GM19023 (cell line): Measurements from ENCODE around the gene ITGA2.

Source experiments
- ATAC-seq: cut with Tn5 transposase; IDR thresholded peaks from one replicate; pipeline ENCODE4 v1.9.1; 2021; ENCODE audit warnings: mild to moderate bottlenecking, moderate library complexity; ENCODE audit not compliant: unreplicated experiment

The ITGA2 gene

GRCh38 chr5:52988335-52989024, 672 bp upstream of the ITGA2 start:
- no peak for ATAC-seq

- ATAC-seq, result peak; percentile 35
Measured at GRCh38 chr5:52989781-52990527, 802 bp downstream of the ITGA2 start.

GRCh38 chr5:52990528-52990925, 1.4 kb downstream of the ITGA2 start:
- ATAC-seq, result no peak

- no peak for ATAC-seq
Measured at GRCh38 chr5:52993367-52993766, 4.2 kb downstream of the ITGA2 start.

- no peak for ATAC-seq
Measured at GRCh38 chr5:52994266-52994665, 5.1 kb downstream of the ITGA2 start.

GRCh38 chr5:52995095-52995494, 5.9 kb downstream of the ITGA2 start:
- ATAC-seq, result no peak

- no peak for ATAC-seq
Measured at GRCh38 chr5:52995914-52996313, 6.8 kb downstream of the ITGA2 start.

GRCh38 chr5:52996979-52997378, 7.8 kb downstream of the ITGA2 start:
- no peak for ATAC-seq

- no peak for ATAC-seq
Measured at GRCh38 chr5:52997424-52997823, 8.3 kb downstream of the ITGA2 start.

GRCh38 chr5:52998552-52999313, 9.6 kb downstream of the ITGA2 start:
- ATAC-seq, result no peak

GRCh38 chr5:52999344-52999949, 10.3 kb downstream of the ITGA2 start:
- no peak for ATAC-seq

- no peak for ATAC-seq
Measured at GRCh38 chr5:53001541-53001940, 12.4 kb downstream of the ITGA2 start.

- no peak for ATAC-seq
Measured at GRCh38 chr5:53002491-53002890, 13.3 kb downstream of the ITGA2 start.

- no peak for ATAC-seq
Measured at GRCh38 chr5:53003144-53003543, 14.0 kb downstream of the ITGA2 start.

GRCh38 chr5:53006911-53007890, 18.0 kb downstream of the ITGA2 start:
- no peak for ATAC-seq

- peak; percentile 96 for ATAC-seq
Measured at GRCh38 chr5:53008751-53009150, 19.6 kb downstream of the ITGA2 start.

- ATAC-seq, result no peak
Measured at GRCh38 chr5:53009816-53010215, 20.7 kb downstream of the ITGA2 start.

- no peak for ATAC-seq
Measured at GRCh38 chr5:53010814-53011213, 21.7 kb downstream of the ITGA2 start.

GRCh38 chr5:53011233-53011632, 22.1 kb downstream of the ITGA2 start:
- ATAC-seq, result no peak

GRCh38 chr5:53013857-53014256, 24.7 kb downstream of the ITGA2 start:
- ATAC-seq, result no peak
